OCI-LY1 (cell line): Measurements from ENCODE around the gene ZDHHC1.

Source experiments
- H2AFZ ChIP-seq: fragments of 200-600 bp; sonication (generic), shearing (Covaris generic); 2 replicates; pipeline ENCODE4 v1.6.0; 2014; ENCODE audit warnings: antibody characterized with exemption, mild to moderate bottlenecking, low read length
- H3F3A ChIP-seq: fragments of 200-600 bp; sonication (generic), shearing (Covaris generic); 2 replicates; pipeline ENCODE4 v1.6.0; 2014; ENCODE audit warnings: mild to moderate bottlenecking, antibody characterized with exemption, low read length, moderate library complexity; ENCODE audit not compliant: insufficient read depth
- H3K27ac ChIP-seq: fragments of 200-600 bp; sonication (generic); 2 replicates; pipeline ENCODE4 v1.5.1; 2014; ENCODE audit warnings: low read length, mixed run types, mild to moderate bottlenecking, low read depth; ENCODE audit not compliant: poor library complexity, severe bottlenecking
- H3K27me3 ChIP-seq: fragments of 200-600 bp; sonication (generic); 2 replicates; pipeline ENCODE4 v1.6.0; 2014; ENCODE audit warnings: antibody characterized with exemption, mild to moderate bottlenecking, low read length, moderate library complexity; ENCODE audit not compliant: insufficient read depth
- H3K36me3 ChIP-seq: fragments of 200-600 bp; sonication (generic); 2 replicates; pipeline ENCODE4 v1.6.1; 2014; ENCODE audit warnings: mild to moderate bottlenecking, antibody characterized with exemption, low read length, moderate library complexity, mixed read lengths; ENCODE audit not compliant: insufficient read depth
- H3K4me1 ChIP-seq: fragments of 200-600 bp; sonication (generic); 2 replicates; pipeline ENCODE4 v1.5.1; 2014; ENCODE audit warnings: mild to moderate bottlenecking, low read length, moderate library complexity; ENCODE audit not compliant: insufficient read depth, severe bottlenecking
- H3K4me2 ChIP-seq: fragments of 200-600 bp; sonication (generic), shearing (Covaris generic); 2 replicates; pipeline ENCODE4 v1.6.1; 2014; ENCODE audit warnings: low read length
- H3K4me3 ChIP-seq: fragments of 200-600 bp; sonication (generic); 2 replicates; pipeline ENCODE4 v1.5.1; 2014; ENCODE audit warnings: low read length, low read depth, mild to moderate bottlenecking, mixed read lengths; ENCODE audit not compliant: poor library complexity, severe bottlenecking
- H3K79me2 ChIP-seq: fragments of 200-600 bp; shearing (Covaris generic); 2 replicates; pipeline ENCODE4 v1.6.1; 2016; ENCODE audit warnings: mixed run types, low read length, mixed read lengths; ENCODE audit not compliant: insufficient read depth
- H3K9ac ChIP-seq: fragments of 200-600 bp; sonication (generic), shearing (Covaris generic); 2 replicates; pipeline ENCODE4 v1.6.1; 2014; ENCODE audit warnings: mild to moderate bottlenecking, low read length, mixed read lengths
- H3K9me2 ChIP-seq: fragments of 200-600 bp; sonication (generic), shearing (Covaris generic); 2 replicates; pipeline ENCODE4 v1.6.1; 2014; ENCODE audit warnings: low read depth, mild to moderate bottlenecking, low read length, mixed read lengths
- H3K9me3 ChIP-seq: fragments of 200-600 bp; shearing (Covaris generic); 2 replicates; pipeline ENCODE4 v1.6.1; 2014; ENCODE audit warnings: low read length, mixed read lengths
- H4K20me1 ChIP-seq: fragments of 200-600 bp; sonication (generic), shearing (Covaris generic); 2 replicates; pipeline ENCODE4 v1.6.0; 2016; ENCODE audit warnings: mild to moderate bottlenecking, low read length; ENCODE audit not compliant: insufficient read depth
- CTCF ChIP-seq: fragments of 200-600 bp; sonication (generic), shearing (Covaris generic); IDR thresholded peaks from 2 replicates; pipeline ENCODE4 v1.5.1; 2017; ENCODE audit warnings: mild to moderate bottlenecking, antibody characterized with exemption, low read length, moderate library complexity, mixed read lengths
- EZH2 ChIP-seq: fragments of 200-600 bp; sonication (generic), shearing (Covaris generic); IDR thresholded peaks from 2 replicates; pipeline ENCODE4 v1.8.0; 2017; ENCODE audit warnings: borderline replicate concordance, mixed run types, mild to moderate bottlenecking, antibody characterized with exemption, low read length, moderate library complexity, mixed read lengths

Gene ZDHHC1

DNA sequence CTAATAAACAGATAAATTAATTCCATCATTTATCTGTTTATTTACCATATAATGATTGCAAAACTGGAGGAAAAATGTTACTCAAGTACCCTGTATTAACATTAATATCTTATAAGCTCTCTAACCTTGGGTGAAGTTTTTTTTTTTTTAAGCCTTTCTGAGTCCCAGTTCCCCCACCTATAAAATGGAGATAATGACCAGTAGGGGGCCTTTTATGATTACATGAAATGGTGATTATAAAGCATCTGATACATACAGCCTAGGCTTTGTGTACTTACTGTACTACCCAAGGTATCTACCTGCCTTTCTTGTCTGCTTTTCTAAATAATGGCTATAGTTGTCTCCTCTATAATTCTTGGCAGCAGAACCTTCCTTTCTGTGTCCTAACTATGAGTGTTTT, 67.1 kb downstream of the ZDHHC1 start:
- no peaks in the 10 kb centered on the region; the same call in 1 of the 2 replicates for H3K27me3 ChIP-seq
- H3K27ac ChIP-seq: no peak overlapping the region
- H3K9me3 ChIP-seq: no peaks in the 10 kb centered on the region
- no peaks in the 10 kb centered on the region for H3K36me3 ChIP-seq
- no peaks in the 10 kb centered on the region for H4K20me1 ChIP-seq
- no peak overlapping the region for H3K4me3 ChIP-seq
- H2AFZ ChIP-seq: no peak overlapping the region
- TF ChIP-seq CTCF: peak; percentile 68
- TF ChIP-seq EZH2: no peak
- H3K9me2 ChIP-seq: no peaks in the 10 kb centered on the region
- no peaks in the 10 kb centered on the region for H3F3A ChIP-seq
- no peak overlapping the region for H3K4me2 ChIP-seq
- H3K9ac ChIP-seq: no peak overlapping the region
- no peaks in the 10 kb centered on the region for H3K79me2 ChIP-seq
- no peaks in the 10 kb centered on the region for H3K4me1 ChIP-seq

- no peaks in the 10 kb centered on the region for H3K9me3 ChIP-seq
- H3F3A ChIP-seq: no peaks in the 10 kb centered on the region
- no peaks in the 10 kb centered on the region; the same call in 1 of the 2 replicates for H3K27me3 ChIP-seq
- no peak overlapping the region for H3K4me3 ChIP-seq
- H2AFZ ChIP-seq: no peak overlapping the region
- TF ChIP-seq CTCF (no peak), EZH2 (no peak)
- no peaks in the 10 kb centered on the region for H3K36me3 ChIP-seq
- no peak overlapping the region for H3K9ac ChIP-seq
- no peak overlapping the region for H3K27ac ChIP-seq
- no peaks in the 10 kb centered on the region for H3K9me2 ChIP-seq
- H3K4me2 ChIP-seq: no peak overlapping the region
- H4K20me1 ChIP-seq: no peaks in the 10 kb centered on the region
- H3K79me2 ChIP-seq: no peaks in the 10 kb centered on the region
- no peaks in the 10 kb centered on the region for H3K4me1 ChIP-seq
These were observed 69.9 kb downstream of the ZDHHC1 start for GRCh38 chr16:67346341-67346740.

- H3K4me3 ChIP-seq: no peak overlapping the region
- no peaks in the 10 kb centered on the region for H3K9me2 ChIP-seq
- H3K27me3 ChIP-seq: no peaks in the 10 kb centered on the region; the same call in 1 of the 2 replicates
- no peak overlapping the region for H2AFZ ChIP-seq
- H3K79me2 ChIP-seq: no peaks in the 10 kb centered on the region
- H3K9ac ChIP-seq: no peak overlapping the region
- H3F3A ChIP-seq: no peaks in the 10 kb centered on the region
- H3K9me3 ChIP-seq: no peaks in the 10 kb centered on the region
- H3K4me1 ChIP-seq: no peaks in the 10 kb centered on the region
- no peaks in the 10 kb centered on the region for H4K20me1 ChIP-seq
- no peak for TF ChIP-seq EZH2
- TF ChIP-seq CTCF: no peak
- H3K27ac ChIP-seq: no peak overlapping the region
- no peak overlapping the region for H3K4me2 ChIP-seq
- H3K36me3 ChIP-seq: no peaks in the 10 kb centered on the region
These were observed 70.9 kb downstream of the ZDHHC1 start for GRCh38 chr16:67345401-67345800.
